Activated naive CD4-positive, alpha-beta T cell (primary cell): ENCODE results near the gene GTF2A2.

ENCODE experiments used
- DNase-seq, 4 experiments: peaks; one replicate each; lab custom pipeline; 2025; lab: John Stamatoyannopoulos, UW

Gene GTF2A2

GRCh38 chr15:59605994-59606393 is 51.3 kb downstream of the GTF2A2 start:
- no peak for DNase-seq

GRCh38 chr15:59598461-59598860 is 58.9 kb downstream of the GTF2A2 start:
- no peak for DNase-seq

GRCh38 chr15:59596640-59597039 is 60.7 kb downstream of the GTF2A2 start:
- no peak for DNase-seq

GRCh38 chr15:59595434-59595915 is 61.8 kb downstream of the GTF2A2 start:
- DNase-seq: no peak

GRCh38 chr15:59594991-59595390 is 62.3 kb downstream of the GTF2A2 start:
- no peak for DNase-seq

- no peak for DNase-seq
Measured at GRCh38 chr15:59594493-59594942, 62.8 kb downstream of the GTF2A2 start.

GRCh38 chr15:59591356-59591755 is 66.0 kb downstream of the GTF2A2 start:
- no peak for DNase-seq

GRCh38 chr15:59590027-59590426 is 67.3 kb downstream of the GTF2A2 start:
- no peak for DNase-seq
